Measurements from ENCODE around the gene HJV. TPM values are rescaled to one million over a fixed set of nuclear protein-coding genes. Genes with fewer than 3 reads are reported as not detected.
"Not testable (repeated sequence)": the region's sequence is repeated elsewhere in the genome, so short reads cannot be mapped to it uniquely, and the experiment has no call there.

HJV gene
- total and polyA plus RNA-seq, 2 of the 8 experiments (the other 6 are each of a cell fraction or from before 2014, with no cell fraction given), result 0.32 to 0.70 TPM

GRCh38 chr1:146026650-146027049, 5.1 kb upstream of the HJV start:
- not testable (repeated sequence) for H2BK12ac ChIP-seq (ENCODE audit: low read depth, low read length); H4K8ac ChIP-seq (ENCODE audit: extremely low read depth, insufficient read depth, low read length); H3K18ac ChIP-seq (ENCODE audit: extremely low read depth, low read length); H2AFZ ChIP-seq (ENCODE audit: low read length); H3K14ac ChIP-seq (ENCODE audit: insufficient read length); H3K4me1 ChIP-seq (replicated peaks in 1 of 4; ENCODE audit: control insufficient read depth in 3 of 4, insufficient read depth in 4 of 4, low read length in 3 of 4); H4K5ac ChIP-seq (ENCODE audit: insufficient read length, low read depth, low read length); H3K56ac ChIP-seq (replicated peaks; ENCODE audit: insufficient read length, low read depth, low read length); H3K4me2 ChIP-seq (ENCODE audit: insufficient read depth in 1 of 2, low read depth in 2 of 2, low read length in 2 of 2); H2BK120ac ChIP-seq (replicated peaks; ENCODE audit: low read depth, low read length); H3K36me3 ChIP-seq (ENCODE audit: control insufficient read depth in 2 of 4, insufficient read depth in 4 of 4, low read length in 3 of 4); H4K91ac ChIP-seq (replicated peaks; ENCODE audit: insufficient read length, low read length); H3K79me2 ChIP-seq (ENCODE audit: control insufficient read depth in 1 of 2, insufficient read depth in 2 of 2, low read length in 2 of 2); H2BK20ac ChIP-seq (ENCODE audit: low read length); H3K4me3 ChIP-seq (ENCODE audit: extremely low read depth in 1 of 4, insufficient read depth in 2 of 4, low read depth in 3 of 4, low read length in 4 of 4); H3K23me2 ChIP-seq (ENCODE audit: low read depth, low read length); H3K27me3 ChIP-seq (replicated peaks in 1 of 4; ENCODE audit: control insufficient read depth in 3 of 4, extremely low read depth in 1 of 4, insufficient read depth in 3 of 4, low read length in 3 of 4); H3K9me3 ChIP-seq (ENCODE audit: insufficient read depth in 2 of 2, low read depth in 1 of 2, low read length in 1 of 2); FAIRE-seq; H3K4ac ChIP-seq (replicated peaks; ENCODE audit: insufficient read length, low read depth, low read length); H3K27ac ChIP-seq (ENCODE audit: low read depth, low read length); H3K23ac ChIP-seq (ENCODE audit: insufficient read length); H2BK15ac ChIP-seq (ENCODE audit: low read length); H3K9ac ChIP-seq (replicated peaks in 1 of 4; ENCODE audit: extremely low read depth in 1 of 4, low read depth in 3 of 4, low read length in 3 of 4); H2AK5ac ChIP-seq (ENCODE audit: low read depth, low read length); DNase-seq (ENCODE audit: low read depth in 1 of 2, low spot score in 2 of 2); H2BK5ac ChIP-seq (ENCODE audit: low read depth, low read length); H4K20me1 ChIP-seq (replicated peaks in 1 of 2; ENCODE audit: control insufficient read depth in 1 of 2, insufficient read depth in 2 of 2, low read length in 2 of 2); H3K79me1 ChIP-seq (ENCODE audit: low read depth, low read length)
- WGBS, 2 experiments (ENCODE audit: extremely low coverage in 1 of 2, insufficient coverage in 1 of 2, insufficient read length in 1 of 2, insufficient replicate concordance in 2 of 2, low coverage in 1 of 2, low lambda C conversion rate in 2 of 2, missing lambda C conversion rate in 1 of 2), result 71% methylated on average over 1 of the region's 1 CpG; no CpG with 5 or more reads in 1 of the 2 experiments
- ChIA-PET POLR2A (ENCODE audit: partially characterized antibody) (interaction anchor here (1.0 kb wide), 1 partner anchor 9 kb away, joined by 4 read pairs; no protein-coding TSS in a partner anchor), CTCF (ENCODE audit: partially characterized antibody) (interaction anchor here (0.6 to 1.6 kb wide), 5 partner anchors 12 to 247 kb away, joined by 3 to 5 read pairs (median 3); no protein-coding TSS in a partner anchor)
